Midbrain (tissue), 1 donor: ENCODE measurements around the gene SOHLH1.

ENCODE experiments used
- DNase-seq: peaks from one replicate; lab custom pipeline; 2025; lab: John Stamatoyannopoulos, UW

Gene SOHLH1

GRCh38 chr9:135699440-135699839, at the start of gene SOHLH1:
Gene SOHLH1, minus strand, starts transcription at chr9:135699481. Its CDS starts 14 bp downstream, at chr9:135699467.
- DNase-seq: no peak

- DNase-seq: no peak
Observed at GRCh38 chr9:135748676-135749075, 49.4 kb upstream of the SOHLH1 start.

- DNase-seq: no peak
Observed at GRCh38 chr9:135747311-135747710, 48.0 kb upstream of the SOHLH1 start.

GRCh38 chr9:135746565-135746964, 47.3 kb upstream of the SOHLH1 start:
- no peak for DNase-seq

- DNase-seq: no peak
Observed at GRCh38 chr9:135745686-135746324, 46.5 kb upstream of the SOHLH1 start.

GRCh38 chr9:135745189-135745588, 45.9 kb upstream of the SOHLH1 start:
- DNase-seq: no peak

GRCh38 chr9:135744333-135745070, 45.2 kb upstream of the SOHLH1 start:
- no peak for DNase-seq

- no peak for DNase-seq
Observed at GRCh38 chr9:135743546-135744332, 44.5 kb upstream of the SOHLH1 start.

- DNase-seq: no peak
Observed at GRCh38 chr9:135743021-135743420, 43.7 kb upstream of the SOHLH1 start.

GRCh38 chr9:135741276-135742219, 42.3 kb upstream of the SOHLH1 start:
- DNase-seq: no peak

- no peak for DNase-seq
Observed at GRCh38 chr9:135739271-135740220, 40.3 kb upstream of the SOHLH1 start.

- DNase-seq: no peak
Observed at GRCh38 chr9:135737840-135738521, 38.7 kb upstream of the SOHLH1 start.

GRCh38 chr9:135736979-135737839, 37.9 kb upstream of the SOHLH1 start:
- DNase-seq: no peak

GRCh38 chr9:135736272-135736978, 37.1 kb upstream of the SOHLH1 start:
- DNase-seq: no peak

- no peak for DNase-seq
Observed at GRCh38 chr9:135734616-135735144, 35.4 kb upstream of the SOHLH1 start.

GRCh38 chr9:135732569-135733257, 33.4 kb upstream of the SOHLH1 start:
- no peak for DNase-seq

GRCh38 chr9:135731454-135731853, 32.2 kb upstream of the SOHLH1 start:
- no peak for DNase-seq
